Right lobe of liver (tissue), 4 donors: ENCODE results near the gene LMBR1.

Source experiments
- POLR2A ChIP-seq: fragments of 450-650 bp; IDR thresholded peaks from one replicate; pipeline ENCODE4 v1.6.1; 2017; ENCODE audit warnings: antibody characterized with exemption, mild to moderate bottlenecking
- TF ChIP-seq, protein P1 (sequence below), 4 donors: fragments of 200-600 bp in 3 of 4; fragments of 450-650 bp in 1 of 4; IDR thresholded peaks; one replicate each; pipeline versions ENCODE4 v1.5.1 to v1.8.0; 2016 to 2022; ENCODE audit warnings: antibody characterized with exemption in 4 of 4, mild to moderate bottlenecking in 2 of 4
- donor health status: DM: no; HTN: no; CAD: no.
- donor health status: DM: no; HTN: no; CAD: no.
- donor health status: DM: no; HTN: yes; CAD: no.

DNA sequence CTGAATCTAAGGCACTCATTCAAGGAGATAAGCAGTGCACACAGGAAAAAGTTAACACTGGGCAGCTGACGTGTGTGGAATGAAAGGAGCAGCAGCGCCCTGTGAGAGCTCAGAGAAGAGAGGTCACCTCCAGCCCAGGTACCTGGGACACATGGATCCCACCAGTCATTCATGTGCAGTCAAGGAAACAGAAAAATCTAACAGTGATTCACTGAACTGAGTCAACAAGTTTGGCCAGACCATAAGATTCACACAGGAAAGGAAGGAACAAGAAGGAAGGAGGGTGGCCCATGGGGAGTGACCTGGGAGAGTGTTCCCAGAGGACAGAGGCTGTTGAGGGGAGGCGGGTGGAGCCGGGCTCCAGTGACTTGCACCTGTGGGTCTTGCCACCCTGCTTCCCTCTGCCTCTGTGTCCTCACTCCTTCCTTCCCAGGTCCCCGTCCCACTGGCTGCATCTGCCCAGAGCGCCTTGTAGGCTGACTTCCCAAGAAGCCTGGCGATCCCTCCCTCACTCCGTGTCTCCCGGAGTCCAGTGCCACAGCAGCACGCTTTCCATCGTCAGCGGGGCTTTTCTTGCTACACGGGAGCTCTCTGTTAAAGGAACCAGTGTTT, 224.7 kb downstream of the LMBR1 start:
- TF ChIP-seq, protein P1, sequence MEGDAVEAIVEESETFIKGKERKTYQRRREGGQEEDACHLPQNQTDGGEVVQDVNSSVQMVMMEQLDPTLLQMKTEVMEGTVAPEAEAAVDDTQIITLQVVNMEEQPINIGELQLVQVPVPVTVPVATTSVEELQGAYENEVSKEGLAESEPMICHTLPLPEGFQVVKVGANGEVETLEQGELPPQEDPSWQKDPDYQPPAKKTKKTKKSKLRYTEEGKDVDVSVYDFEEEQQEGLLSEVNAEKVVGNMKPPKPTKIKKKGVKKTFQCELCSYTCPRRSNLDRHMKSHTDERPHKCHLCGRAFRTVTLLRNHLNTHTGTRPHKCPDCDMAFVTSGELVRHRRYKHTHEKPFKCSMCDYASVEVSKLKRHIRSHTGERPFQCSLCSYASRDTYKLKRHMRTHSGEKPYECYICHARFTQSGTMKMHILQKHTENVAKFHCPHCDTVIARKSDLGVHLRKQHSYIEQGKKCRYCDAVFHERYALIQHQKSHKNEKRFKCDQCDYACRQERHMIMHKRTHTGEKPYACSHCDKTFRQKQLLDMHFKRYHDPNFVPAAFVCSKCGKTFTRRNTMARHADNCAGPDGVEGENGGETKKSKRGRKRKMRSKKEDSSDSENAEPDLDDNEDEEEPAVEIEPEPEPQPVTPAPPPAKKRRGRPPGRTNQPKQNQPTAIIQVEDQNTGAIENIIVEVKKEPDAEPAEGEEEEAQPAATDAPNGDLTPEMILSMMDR (IDR thresholded peaks at IDR 0.05), result no peak
- TF ChIP-seq POLR2A, result no peak
